ENCODE data around the gene OR8B4. TPM values are rescaled to one million over a fixed set of nuclear protein-coding genes. Genes with fewer than 3 reads are reported as not detected.
"Not testable (repeated sequence)": the region's sequence is repeated elsewhere in the genome, so short reads cannot be mapped to it uniquely, and the experiment has no call there.

The OR8B4 gene
- total RNA-seq, 2 donors from 2014 or later, result not detected

DNA sequence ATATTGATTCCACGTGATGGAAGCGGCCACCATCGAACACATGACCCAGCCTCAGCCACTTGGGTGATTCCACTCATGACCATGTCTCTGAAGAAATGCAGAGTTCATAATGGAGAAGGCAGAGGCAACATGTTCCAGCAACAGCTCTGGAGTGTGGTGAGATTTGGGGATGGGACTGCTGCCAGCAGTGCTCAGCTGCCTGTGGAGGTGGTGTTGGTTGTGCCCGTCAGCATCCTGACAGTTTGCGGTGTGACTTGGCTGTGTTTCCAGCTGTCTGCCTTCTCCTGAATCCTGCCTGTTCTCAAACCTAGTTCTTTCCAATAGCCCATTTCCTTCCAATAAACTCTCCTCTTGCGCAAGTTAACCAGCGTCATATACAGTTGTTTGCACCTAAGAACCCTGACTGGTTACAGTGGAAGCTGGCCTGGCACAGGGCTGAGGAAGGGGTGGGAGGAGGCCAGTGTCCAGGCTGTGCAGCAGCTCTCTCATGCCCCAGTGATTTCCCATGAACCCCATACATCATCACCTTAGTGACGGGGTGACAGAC, 42.8 kb upstream of the OR8B4 start:
- Histone ChIP-seq H3K36me3 (no peaks in the 10 kb centered on the region), H3K9me3 (no peaks in the 10 kb centered on the region), H3K4me3 (no peak overlapping the region), H3K27ac (no peak overlapping the region), H3K27me3 (replicated peaks; ENCODE audit: insufficient read depth) (no peaks in the 10 kb centered on the region), H3K4me1 (replicated peaks) (no peaks in the 10 kb centered on the region)
- TF ChIP-seq POLR2AphosphoS5 (IDR thresholded peaks at IDR 0.05), result no peak
- TF ChIP-seq, protein P1, sequence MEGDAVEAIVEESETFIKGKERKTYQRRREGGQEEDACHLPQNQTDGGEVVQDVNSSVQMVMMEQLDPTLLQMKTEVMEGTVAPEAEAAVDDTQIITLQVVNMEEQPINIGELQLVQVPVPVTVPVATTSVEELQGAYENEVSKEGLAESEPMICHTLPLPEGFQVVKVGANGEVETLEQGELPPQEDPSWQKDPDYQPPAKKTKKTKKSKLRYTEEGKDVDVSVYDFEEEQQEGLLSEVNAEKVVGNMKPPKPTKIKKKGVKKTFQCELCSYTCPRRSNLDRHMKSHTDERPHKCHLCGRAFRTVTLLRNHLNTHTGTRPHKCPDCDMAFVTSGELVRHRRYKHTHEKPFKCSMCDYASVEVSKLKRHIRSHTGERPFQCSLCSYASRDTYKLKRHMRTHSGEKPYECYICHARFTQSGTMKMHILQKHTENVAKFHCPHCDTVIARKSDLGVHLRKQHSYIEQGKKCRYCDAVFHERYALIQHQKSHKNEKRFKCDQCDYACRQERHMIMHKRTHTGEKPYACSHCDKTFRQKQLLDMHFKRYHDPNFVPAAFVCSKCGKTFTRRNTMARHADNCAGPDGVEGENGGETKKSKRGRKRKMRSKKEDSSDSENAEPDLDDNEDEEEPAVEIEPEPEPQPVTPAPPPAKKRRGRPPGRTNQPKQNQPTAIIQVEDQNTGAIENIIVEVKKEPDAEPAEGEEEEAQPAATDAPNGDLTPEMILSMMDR (IDR thresholded peaks at IDR 0.05), result no peak
- no peak for TF ChIP-seq POLR2A (IDR thresholded peaks at IDR 0.05)
- DNase-seq (ENCODE audit: low spot score), result no peak
- WGBS, result 70% methylated on average over 8 of the region's 8 CpGs
- intact Hi-C loops (cut with DNase I), result no loop called here

DNA sequence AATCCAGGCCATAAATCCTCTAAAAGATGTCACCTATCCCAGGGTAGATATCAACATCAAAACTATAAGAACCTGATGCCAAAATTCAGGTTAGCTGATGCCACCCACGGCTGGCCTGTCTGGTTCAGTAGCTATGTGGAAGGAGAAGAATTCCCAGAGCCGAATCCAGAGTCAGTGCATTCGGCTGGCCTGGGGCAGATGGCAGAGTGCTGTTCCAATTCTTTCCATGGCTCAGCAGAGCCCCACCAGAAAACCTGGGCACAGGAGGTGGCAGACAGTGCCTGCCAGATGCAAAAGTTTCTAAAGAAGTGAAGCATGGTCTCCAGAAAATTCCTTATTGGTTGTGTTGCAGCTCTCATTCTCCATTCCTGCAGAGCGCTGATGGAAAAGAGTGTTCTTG, 40.7 kb upstream of the OR8B4 start:
- intact Hi-C loops (cut with DNase I), result no loop called here
- no peak for DNase-seq (ENCODE audit: low spot score)
- H3K36me3 ChIP-seq, result no peaks in the 10 kb centered on the region
- TF ChIP-seq, protein P1 (IDR thresholded peaks at IDR 0.05), result no peak
- TF ChIP-seq POLR2AphosphoS5 (IDR thresholded peaks at IDR 0.05), result no peak
- TF ChIP-seq POLR2A (IDR thresholded peaks at IDR 0.05), result no peak
- H3K9me3 ChIP-seq, result no peaks in the 10 kb centered on the region
- H3K4me1 ChIP-seq (replicated peaks), result no peaks in the 10 kb centered on the region
- no peak overlapping the region for H3K4me3 ChIP-seq
- WGBS, result 83% methylated on average over 4 of the region's 4 CpGs
- H3K27ac ChIP-seq, result no peak overlapping the region
- no peaks in the 10 kb centered on the region for H3K27me3 ChIP-seq (replicated peaks; ENCODE audit: insufficient read depth)

DNA sequence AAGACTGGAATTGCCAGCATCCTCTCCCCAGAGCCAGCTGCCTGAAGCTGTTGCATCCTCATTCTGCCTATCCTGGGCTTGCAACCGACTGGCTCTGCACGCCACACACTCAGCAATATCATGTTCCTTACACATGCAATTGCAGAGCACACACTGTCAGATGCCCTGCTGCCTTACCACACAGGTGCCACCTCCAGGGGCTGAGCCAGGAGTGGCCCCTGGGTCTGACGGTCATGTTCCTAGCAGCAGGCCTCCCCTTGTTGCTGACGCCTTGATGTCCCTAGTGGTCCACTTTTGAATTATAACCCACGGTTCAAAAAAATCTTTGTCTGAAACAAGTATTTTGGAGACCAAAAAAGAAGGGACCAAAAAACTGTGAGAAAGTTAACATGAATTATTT, 39.3 kb upstream of the OR8B4 start:
- intact Hi-C loops (cut with DNase I), result no loop called here
- DNase-seq (ENCODE audit: low spot score), result no peak
- WGBS, result 68% methylated on average over 5 of the region's 5 CpGs
- Histone ChIP-seq H3K27me3 (replicated peaks; ENCODE audit: insufficient read depth) (no peaks in the 10 kb centered on the region), H3K4me1 (replicated peaks) (no peaks in the 10 kb centered on the region), H3K27ac (no peak overlapping the region), H3K36me3 (no peaks in the 10 kb centered on the region), H3K9me3 (no peaks in the 10 kb centered on the region), H3K4me3 (no peak overlapping the region)
- TF ChIP-seq, protein P1 (IDR thresholded peaks at IDR 0.05), result no peak
- no peak for TF ChIP-seq POLR2A (IDR thresholded peaks at IDR 0.05)
- TF ChIP-seq POLR2AphosphoS5 (IDR thresholded peaks at IDR 0.05), result no peak

DNA sequence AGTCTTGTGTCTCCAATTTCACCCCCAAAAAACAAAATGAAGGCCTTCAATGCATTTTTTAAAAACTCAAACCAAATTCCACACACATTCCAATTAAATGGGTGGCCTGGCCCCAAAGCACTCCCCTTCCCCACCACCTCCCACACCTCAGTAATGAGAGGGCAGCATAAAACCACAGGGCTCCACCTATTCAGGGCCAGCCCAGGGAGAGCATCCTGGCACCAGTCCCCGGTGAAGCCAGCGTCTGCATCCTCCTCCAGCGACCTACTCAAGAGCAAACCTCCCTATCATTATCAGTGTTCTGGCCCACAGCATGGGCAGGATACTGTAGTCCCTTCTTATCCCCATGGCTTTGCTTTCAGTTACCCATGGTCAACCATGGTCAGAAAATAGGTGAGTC, 38.7 kb upstream of the OR8B4 start:
- no peaks in the 10 kb centered on the region for H3K27me3 ChIP-seq (replicated peaks; ENCODE audit: insufficient read depth)
- H3K36me3 ChIP-seq, result no peaks in the 10 kb centered on the region
- TF ChIP-seq, protein P1 (IDR thresholded peaks at IDR 0.05), result no peak
- no peak for TF ChIP-seq POLR2A (IDR thresholded peaks at IDR 0.05)
- TF ChIP-seq POLR2AphosphoS5 (IDR thresholded peaks at IDR 0.05), result no peak
- DNase-seq (ENCODE audit: low spot score), result no peak
- H3K4me3 ChIP-seq, result no peak overlapping the region
- intact Hi-C loops (cut with DNase I), result no loop called here
- no peaks in the 10 kb centered on the region for H3K9me3 ChIP-seq
- H3K4me1 ChIP-seq (replicated peaks), result no peaks in the 10 kb centered on the region
- WGBS, result 72% methylated on average over 3 of the region's 3 CpGs
- no peak overlapping the region for H3K27ac ChIP-seq

DNA sequence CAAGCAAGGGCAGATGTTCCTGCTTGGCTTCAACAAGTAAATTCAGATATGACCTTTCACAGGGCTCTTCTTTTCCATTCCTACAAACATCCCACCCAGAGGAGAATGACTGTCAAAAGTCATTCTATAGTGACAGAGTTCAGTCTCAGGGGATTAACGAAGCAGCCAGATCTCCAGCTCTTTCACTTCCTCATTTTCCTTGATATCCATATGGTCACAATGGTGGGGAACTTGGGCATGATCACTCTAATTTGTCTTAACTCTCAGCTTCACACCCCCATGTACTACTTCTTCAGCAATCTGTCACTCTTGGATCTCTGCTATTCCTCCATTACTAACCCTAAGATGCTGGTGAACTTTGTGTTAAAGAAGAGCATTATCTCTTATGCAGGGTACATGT, 35.8 kb upstream of the OR8B4 start:
- WGBS, result 96% methylated on average over 1 of the region's 1 CpG
- intact Hi-C loops (cut with DNase I), result no loop called here
- Histone ChIP-seq H3K36me3 (no peaks in the 10 kb centered on the region), H3K9me3 (no peaks in the 10 kb centered on the region), H3K27ac (no peak overlapping the region), H3K27me3 (replicated peaks; ENCODE audit: insufficient read depth) (no peaks in the 10 kb centered on the region), H3K4me3 (no peak overlapping the region), H3K4me1 (replicated peaks) (no peaks in the 10 kb centered on the region)
- DNase-seq (ENCODE audit: low spot score), result no peak
- TF ChIP-seq, protein P1 (IDR thresholded peaks at IDR 0.05), result no peak
- TF ChIP-seq POLR2A (IDR thresholded peaks at IDR 0.05) (no peak), POLR2AphosphoS5 (IDR thresholded peaks at IDR 0.05) (no peak)

DNA sequence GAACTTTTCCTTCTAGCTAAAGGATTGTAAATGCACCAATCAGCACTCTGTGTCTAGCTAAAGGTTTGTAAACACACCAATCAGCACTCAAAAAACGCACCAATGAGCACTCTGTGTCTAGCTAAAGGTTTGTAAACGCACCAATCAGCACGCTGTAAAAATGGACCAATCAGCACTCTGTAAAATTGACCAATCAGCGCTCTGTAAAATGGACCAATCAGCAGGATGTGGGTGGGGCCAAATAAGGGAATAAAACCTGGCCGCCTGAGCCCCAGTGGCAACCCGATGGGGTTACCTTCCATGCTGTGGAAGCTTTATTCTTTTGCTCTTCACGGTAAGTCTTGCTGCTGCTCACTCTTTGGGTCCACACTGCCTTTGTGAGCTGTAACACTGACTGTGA, 34.7 kb upstream of the OR8B4 start:
- intact Hi-C loops (cut with DNase I); H3K27ac ChIP-seq; H3K27me3 ChIP-seq (replicated peaks; ENCODE audit: insufficient read depth); H3K36me3 ChIP-seq; DNase-seq (ENCODE audit: low spot score); H3K9me3 ChIP-seq; H3K4me1 ChIP-seq (replicated peaks); H3K4me3 ChIP-seq: not testable (repeated sequence)
- WGBS, result 94% methylated on average over 7 of the region's 7 CpGs
